Effector memory CD8-positive, alpha-beta T cell (primary cell): ENCODE data around the gene SSBP3.
A peak's percentile ranks its signal among the peaks of the same experiment; 100 is the strongest.
"Not testable (repeated sequence)": the region's sequence is repeated elsewhere in the genome, so short reads cannot be mapped to it uniquely, and the experiment has no call there.

Source experiments
- ATAC-seq: fragments of 150-1000 bp; cut with Tn5 transposase; replicated peaks from 2 replicates; pipeline ENCODE4 v1.10.0; 2021; ENCODE audit warnings: mild to moderate bottlenecking, moderate library complexity
- DNase-seq, 3 experiments: peaks; one replicate each; pipeline ENCODE4 v3.0.0; 2021
- H3K27ac Mint-ChIP-seq, 2 donors: one replicate each; pipeline ENCODE4 v1.8.0; 2022; ENCODE audit warnings: mild to moderate bottlenecking in 2 of 2, mixed read lengths in 2 of 2, moderate library complexity in 2 of 2
- H3K27me3 Mint-ChIP-seq, 2 donors: one replicate each; pipeline ENCODE4 v1.8.0; 2022; ENCODE audit warnings: mixed read lengths in 2 of 2
- H3K36me3 Mint-ChIP-seq: one replicate; pipeline ENCODE4 v1.8.0; 2022; ENCODE audit warnings: mild to moderate bottlenecking, moderate library complexity, mixed read lengths; ENCODE audit not compliant: insufficient read depth
- H3K4me1 Mint-ChIP-seq, 2 donors: one replicate each; pipeline ENCODE4 v1.8.0; 2022; ENCODE audit warnings: low read depth in 2 of 2, mixed read lengths in 2 of 2
- H3K4me3 Mint-ChIP-seq, 2 donors: one replicate each; pipeline ENCODE4 v1.8.0; 2022; ENCODE audit warnings: mild to moderate bottlenecking in 2 of 2, mixed read lengths in 2 of 2, moderate library complexity in 2 of 2
- H3K9me3 Mint-ChIP-seq, 2 donors: one replicate each; pipeline ENCODE4 v1.8.0; 2022; ENCODE audit warnings: mixed read lengths in 2 of 2

SSBP3 gene

GRCh38 chr1:54358503-54359168 is 47.6 kb downstream of the SSBP3 start:
- no peaks in the 10 kb centered on the region for H3K9me3 Mint-ChIP-seq
- peak overlapping the region in 1 of 2 donors; percentile 49 for H3K27ac Mint-ChIP-seq
- ATAC-seq = no peak
- DNase-seq = no peak
- peaks cover 64 to 74% of the 10 kb centered on the region in 2 donors for H3K4me1 Mint-ChIP-seq
- H3K27me3 Mint-ChIP-seq = no peaks in the 10 kb centered on the region
- no peak overlapping the region for H3K4me3 Mint-ChIP-seq
- peaks cover 13% of the 10 kb centered on the region for H3K36me3 Mint-ChIP-seq

GRCh38 chr1:54357967-54358366 is 48.2 kb downstream of the SSBP3 start:
- DNase-seq (no peak), ATAC-seq (no peak)
- H3K9me3 Mint-ChIP-seq = no peaks in the 10 kb centered on the region
- H3K4me3 Mint-ChIP-seq = no peak overlapping the region
- H3K27ac Mint-ChIP-seq = peak overlapping the region; percentile 86 to 88
- peaks cover 13% of the 10 kb centered on the region for H3K36me3 Mint-ChIP-seq
- H3K4me1 Mint-ChIP-seq = peaks cover 61 to 71% of the 10 kb centered on the region in 2 donors
- H3K27me3 Mint-ChIP-seq = no peaks in the 10 kb centered on the region

GRCh38 chr1:54356680-54357147 is 49.5 kb downstream of the SSBP3 start:
- Mint-ChIP-seq H3K4me3 (peak overlapping the region in 1 of 2 donors; percentile 76), H3K36me3 (peaks cover 16% of the 10 kb centered on the region), H3K27me3 (no peaks in the 10 kb centered on the region), H3K27ac (peak overlapping the region; percentile 86 to 88), H3K9me3 (no peaks in the 10 kb centered on the region), H3K4me1 (peaks cover 65 to 69% of the 10 kb centered on the region in 2 donors)
- peak; percentile 63 for ATAC-seq
- DNase-seq = no peak

- peak overlapping the region; percentile 86 to 88 for H3K27ac Mint-ChIP-seq
- peaks cover 16% of the 10 kb centered on the region for H3K36me3 Mint-ChIP-seq
- peaks cover 63 to 65% of the 10 kb centered on the region in 2 donors for H3K4me1 Mint-ChIP-seq
- DNase-seq = no peak
- H3K27me3 Mint-ChIP-seq = no peaks in the 10 kb centered on the region
- peak overlapping the region in 1 of 2 donors; percentile 76 for H3K4me3 Mint-ChIP-seq
- no peak for ATAC-seq
- no peaks in the 10 kb centered on the region for H3K9me3 Mint-ChIP-seq
These were observed 50.1 kb downstream of the SSBP3 start for GRCh38 chr1:54355931-54356679.

- Mint-ChIP-seq H3K9me3 (no peaks in the 10 kb centered on the region), H3K4me1 (peaks cover 62 to 68% of the 10 kb centered on the region in 2 donors), H3K27me3 (no peaks in the 10 kb centered on the region), H3K27ac (peak overlapping the region; percentile 58 to 77), H3K36me3 (peaks cover 13% of the 10 kb centered on the region), H3K4me3 (no peak overlapping the region)
- ATAC-seq (no peak), DNase-seq (no peak)
These were observed 51.3 kb downstream of the SSBP3 start for GRCh38 chr1:54354899-54355298.

- DNase-seq (no peak), ATAC-seq (no peak)
- Mint-ChIP-seq H3K4me1 (peaks cover 63 to 74% of the 10 kb centered on the region in 2 donors), H3K27me3 (no peaks in the 10 kb centered on the region), H3K9me3 (no peaks in the 10 kb centered on the region), H3K27ac (peak overlapping the region; percentile 58 to 77), H3K36me3 (peaks cover 13% of the 10 kb centered on the region), H3K4me3 (no peak overlapping the region)
These were observed 52.2 kb downstream of the SSBP3 start for GRCh38 chr1:54353959-54354358.

GRCh38 chr1:54352755-54353154 is 53.4 kb downstream of the SSBP3 start:
- DNase-seq (no peak), ATAC-seq (no peak)
- Mint-ChIP-seq H3K9me3 (no peaks in the 10 kb centered on the region), H3K4me1 (peaks cover 57 to 72% of the 10 kb centered on the region in 2 donors), H3K36me3 (peaks cover 10% of the 10 kb centered on the region), H3K27me3 (no peaks in the 10 kb centered on the region), H3K4me3 (no peak overlapping the region), H3K27ac (peak overlapping the region in 1 of 2 donors; percentile 84)

- Mint-ChIP-seq H3K27ac (peak overlapping the region; percentile 71 to 84), H3K27me3 (no peaks in the 10 kb centered on the region), H3K4me3 (no peak overlapping the region), H3K4me1 (peaks cover 46 to 57% of the 10 kb centered on the region in 2 donors), H3K36me3 (peaks cover 2% of the 10 kb centered on the region), H3K9me3 (no peaks in the 10 kb centered on the region)
- DNase-seq (no peak), ATAC-seq (no peak)
These were observed 55.8 kb downstream of the SSBP3 start for GRCh38 chr1:54350360-54350759.

GRCh38 chr1:54348700-54349021 is 57.5 kb downstream of the SSBP3 start:
- Mint-ChIP-seq H3K36me3 (peaks cover 5% of the 10 kb centered on the region), H3K4me3 (no peak overlapping the region), H3K4me1 (peaks cover 45 to 57% of the 10 kb centered on the region in 2 donors), H3K27ac (peak overlapping the region; percentile 35 to 75), H3K9me3 (no peaks in the 10 kb centered on the region), H3K27me3 (no peaks in the 10 kb centered on the region)
- ATAC-seq (no peak), DNase-seq (no peak)

- Mint-ChIP-seq H3K36me3 (peaks cover 6% of the 10 kb centered on the region), H3K27ac (peak overlapping the region; percentile 41 to 75), H3K9me3 (no peaks in the 10 kb centered on the region), H3K27me3 (no peaks in the 10 kb centered on the region), H3K4me1 (peaks cover 46 to 57% of the 10 kb centered on the region in 2 donors), H3K4me3 (no peak overlapping the region)
- no peak for ATAC-seq
- DNase-seq = no peak
These were observed 58.1 kb downstream of the SSBP3 start for GRCh38 chr1:54347955-54348699.

- DNase-seq (no peak), ATAC-seq (no peak)
- peak overlapping the region in 1 of 2 donors; percentile 41 for H3K27ac Mint-ChIP-seq
- no peak overlapping the region for H3K4me3 Mint-ChIP-seq
- H3K4me1 Mint-ChIP-seq = peaks cover 43 to 60% of the 10 kb centered on the region in 2 donors
- H3K36me3 Mint-ChIP-seq = peaks cover 4% of the 10 kb centered on the region
- no peaks in the 10 kb centered on the region for H3K9me3 Mint-ChIP-seq
- H3K27me3 Mint-ChIP-seq = no peaks in the 10 kb centered on the region
These were observed 58.8 kb downstream of the SSBP3 start for GRCh38 chr1:54347261-54347954.

- H3K9me3 Mint-ChIP-seq, DNase-seq, H3K4me3 Mint-ChIP-seq, H3K36me3 Mint-ChIP-seq, ATAC-seq, H3K27ac Mint-ChIP-seq, H3K27me3 Mint-ChIP-seq: not testable (repeated sequence)
- H3K4me1 Mint-ChIP-seq = peaks cover 47 to 55% of the 10 kb centered on the region in 2 donors
These were observed 60.6 kb downstream of the SSBP3 start for GRCh38 chr1:54345548-54345947.

- Mint-ChIP-seq H3K4me1 (peaks cover 46 to 54% of the 10 kb centered on the region in 2 donors), H3K9me3 (no peaks in the 10 kb centered on the region), H3K27ac (no peak overlapping the region), H3K36me3 (peaks cover 4% of the 10 kb centered on the region), H3K4me3 (no peak overlapping the region), H3K27me3 (no peaks in the 10 kb centered on the region)
- ATAC-seq = no peak
- no peak for DNase-seq
These were observed 61.1 kb downstream of the SSBP3 start for GRCh38 chr1:54345116-54345515.
